Smooth muscle cell of the pulmonary artery (primary cell): Measurements from ENCODE around the gene BID. TPM values are rescaled to one million over a fixed set of nuclear protein-coding genes. Genes with fewer than 3 reads are reported as not detected.

Experiments
- total RNA-seq: library from RNA; depleted of rRNA; stranded (reverse); fragments of >200 nt; gene quantifications from 2 replicates; pipeline ENCODE4 v1.2.3, GENCODE V29; 2014

BID gene
- total RNA-seq: 12.4 and 22.3 TPM in 2 replicates

GRCh38 chr22:17774206-17774925, at the start of gene BID:
TSS of gene BID (minus strand) at chr22:17774469. CDS start at chr22:17750116, 24,353 bp downstream.

Other genes with a start within 250 kb of the BID start
- gene SLC25A18, start 211.0 kb downstream of the BID start, total RNA-seq: not detected in 2 replicates
- 197 and 240 TPM in 2 replicates for gene ATP6V1E1, start 145.7 kb downstream of the BID start, total RNA-seq
- 55.8 and 66.4 TPM in 2 replicates for gene BCL2L13, start 135.7 kb downstream of the BID start, total RNA-seq